Fibroblast of lung (primary cell): ENCODE measurements around the gene RASEF. TPM values are rescaled to one million over a fixed set of nuclear protein-coding genes. Genes with fewer than 3 reads are reported as not detected.

Experiments used
- DNase-seq, 2 donors: peaks; one replicate each; pipeline versions ENCODE4 v3.0.0 to v3.0.0-alpha.2; 2010; ENCODE audit warnings: low read depth in 2 of 2
- H2AFZ ChIP-seq: 2 replicates; pipeline ENCODE4 v1.5.1; 2012; ENCODE audit warnings: low read length, control low read depth, inconsistent platforms
- H3K27ac ChIP-seq: 2 replicates; pipeline ENCODE4 v1.5.1; 2011; ENCODE audit warnings: low read length, control low read depth; ENCODE audit not compliant: insufficient read depth
- H3K27me3 ChIP-seq: 2 replicates; pipeline ENCODE4 v1.5.1; 2011; ENCODE audit warnings: mild to moderate bottlenecking, low read length; ENCODE audit not compliant: control insufficient read depth, insufficient read depth
- H3K36me3 ChIP-seq: 2 replicates; pipeline ENCODE4 v1.5.1; 2011; ENCODE audit warnings: low read length; ENCODE audit not compliant: control insufficient read depth, insufficient read depth
- H3K4me1 ChIP-seq: 2 replicates; pipeline ENCODE4 v1.5.1; 2011; ENCODE audit warnings: low read length; ENCODE audit not compliant: control insufficient read depth, insufficient read depth; ENCODE audit errors: extremely low read depth
- H3K4me2 ChIP-seq: 2 replicates; pipeline ENCODE4 v1.5.1; 2011; ENCODE audit warnings: low read length, control low read depth; ENCODE audit not compliant: insufficient read depth; ENCODE audit errors: extremely low read depth
- H3K4me3 ChIP-seq, 4 experiments: fragments of 200-600 bp in 1 of 4; sonication (generic) in 1 of 4; replicated peaks in 1 of 4; 2 replicates each; pipeline ENCODE4 v1.5.1; 2011 to 2016; ENCODE audit warnings: low read length in 4 of 4, low read depth in 3 of 4, mild to moderate bottlenecking in 3 of 4, control low read depth in 2 of 4, inconsistent platforms in 1 of 4, mixed read lengths in 1 of 4; ENCODE audit not compliant: insufficient read depth in 1 of 4; ENCODE audit errors: control extremely low read depth in 1 of 4
- H3K79me2 ChIP-seq: 2 replicates; pipeline ENCODE4 v1.5.1; 2012; ENCODE audit warnings: mild to moderate bottlenecking, low read length, inconsistent platforms; ENCODE audit not compliant: control insufficient read depth, insufficient read depth
- H3K9ac ChIP-seq: 2 replicates; pipeline ENCODE4 v1.5.1; 2011; ENCODE audit warnings: mild to moderate bottlenecking, low read length, control low read depth; ENCODE audit not compliant: insufficient read depth
- H3K9me3 ChIP-seq: 2 replicates; pipeline ENCODE4 v1.5.1; 2012; ENCODE audit warnings: low read depth, low read length; ENCODE audit not compliant: control insufficient read depth, insufficient read depth
- H4K20me1 ChIP-seq: 2 replicates; pipeline ENCODE4 v1.5.1; 2011; ENCODE audit warnings: low read length; ENCODE audit not compliant: control insufficient read depth, insufficient read depth; ENCODE audit errors: extremely low read depth
- CTCF ChIP-seq, 2 donors: IDR thresholded peaks in 1 of 2; conservative IDR thresholded peaks in 1 of 2; 1 replicate in 1 of 2; 2 replicates in 1 of 2; pipeline ENCODE4 v1.5.1; 2011 to 2012; ENCODE audit warnings: low read length in 2 of 2, control low read depth in 1 of 2, inconsistent platforms in 1 of 2, low read depth in 1 of 2, mild to moderate bottlenecking in 1 of 2
- EZH2 ChIP-seq: IDR thresholded peaks from 2 replicates; pipeline ENCODE4 v1.5.1; 2012; ENCODE audit warnings: low read length, control low read depth, mild to moderate bottlenecking; ENCODE audit errors: missing control alignments
- polyA plus RNA-seq, 2 donors: library from polyadenylated mRNA; depleted of rRNA in 1 of 2; stranded (reverse) in 1 of 2; unstranded in 1 of 2; fragments of >200 nt; gene quantifications; 2 replicates each; pipeline ENCODE4 v1.2.1, GENCODE V29; 2011 to 2012; ENCODE audit warnings: missing spikeins in 1 of 2
- total RNA-seq: library from RNA; depleted of rRNA; stranded (reverse); fragments of >200 nt; gene quantifications from 2 replicates; pipeline ENCODE4 v1.2.1, GENCODE V29; 2014

Gene RASEF
- total and polyA plus RNA-seq, 2 donors (not counting 1 experiment from before 2014, with no cell fraction given), result 0.28 to 1.2 TPM

GRCh38 chr9:82989929-82990328 lies 73.0 kb downstream of the RASEF start:
- no peak for DNase-seq
- H3K79me2 ChIP-seq, result no peaks in the 10 kb centered on the region
- no peak for TF ChIP-seq EZH2
- no peak for TF ChIP-seq CTCF (conservative IDR thresholded peaks at IDR 0.05 in 1 of 2, IDR thresholded peaks at IDR 0.05 in 1 of 2; ENCODE audit: low read depth in 1 of 2, low read length in 2 of 2)
- no peaks in the 10 kb centered on the region for H3K4me1 ChIP-seq
- H3K27ac ChIP-seq, result no peak overlapping the region
- no peaks in the 10 kb centered on the region for H4K20me1 ChIP-seq
- no peak overlapping the region for H3K4me3 ChIP-seq
- H2AFZ ChIP-seq, result no peak overlapping the region
- no peaks in the 10 kb centered on the region for H3K36me3 ChIP-seq
- H3K4me2 ChIP-seq, result no peak overlapping the region
- no peaks in the 10 kb centered on the region for H3K27me3 ChIP-seq
- H3K9me3 ChIP-seq, result no peaks in the 10 kb centered on the region
- no peak overlapping the region for H3K9ac ChIP-seq

- no peak overlapping the region for H2AFZ ChIP-seq
- H3K9ac ChIP-seq, result no peak overlapping the region
- no peak overlapping the region for H3K4me2 ChIP-seq
- H3K27ac ChIP-seq, result no peak overlapping the region
- no peaks in the 10 kb centered on the region for H3K27me3 ChIP-seq
- H3K79me2 ChIP-seq, result no peaks in the 10 kb centered on the region
- no peaks in the 10 kb centered on the region for H3K36me3 ChIP-seq
- no peaks in the 10 kb centered on the region for H3K4me1 ChIP-seq
- no peak for TF ChIP-seq CTCF (conservative IDR thresholded peaks at IDR 0.05 in 1 of 2, IDR thresholded peaks at IDR 0.05 in 1 of 2; ENCODE audit: low read depth in 1 of 2, low read length in 2 of 2)
- TF ChIP-seq EZH2, result no peak
- H3K9me3 ChIP-seq, result no peaks in the 10 kb centered on the region
- H3K4me3 ChIP-seq, result no peak overlapping the region
- H4K20me1 ChIP-seq, result no peaks in the 10 kb centered on the region
- DNase-seq, result no peak
These were observed 74.5 kb downstream of the RASEF start for GRCh38 chr9:82988488-82988887.

GRCh38 chr9:82987370-82988189 lies 75.4 kb downstream of the RASEF start:
- H4K20me1 ChIP-seq, result no peaks in the 10 kb centered on the region
- no peaks in the 10 kb centered on the region for H3K9me3 ChIP-seq
- no peak overlapping the region for H3K4me3 ChIP-seq
- no peaks in the 10 kb centered on the region for H3K79me2 ChIP-seq
- no peaks in the 10 kb centered on the region for H3K4me1 ChIP-seq
- H2AFZ ChIP-seq, result no peak overlapping the region
- no peaks in the 10 kb centered on the region for H3K27me3 ChIP-seq
- no peak for DNase-seq
- H3K36me3 ChIP-seq, result no peaks in the 10 kb centered on the region
- no peak overlapping the region for H3K9ac ChIP-seq
- H3K4me2 ChIP-seq, result no peak overlapping the region
- H3K27ac ChIP-seq, result no peak overlapping the region
- no peak for TF ChIP-seq CTCF (conservative IDR thresholded peaks at IDR 0.05 in 1 of 2, IDR thresholded peaks at IDR 0.05 in 1 of 2; ENCODE audit: low read depth in 1 of 2, low read length in 2 of 2)
- TF ChIP-seq EZH2, result no peak
